HG03571 (cell line): Measurements from ENCODE around the gene CC2D1A.
"Not testable (repeated sequence)": the region's sequence is repeated elsewhere in the genome, so short reads cannot be mapped to it uniquely, and the experiment has no call there.

Source experiments
- ATAC-seq: cut with Tn5 transposase; IDR thresholded peaks from one replicate; pipeline ENCODE4 v1.9.1; 2021; ENCODE audit not compliant: unreplicated experiment

The CC2D1A gene

DNA sequence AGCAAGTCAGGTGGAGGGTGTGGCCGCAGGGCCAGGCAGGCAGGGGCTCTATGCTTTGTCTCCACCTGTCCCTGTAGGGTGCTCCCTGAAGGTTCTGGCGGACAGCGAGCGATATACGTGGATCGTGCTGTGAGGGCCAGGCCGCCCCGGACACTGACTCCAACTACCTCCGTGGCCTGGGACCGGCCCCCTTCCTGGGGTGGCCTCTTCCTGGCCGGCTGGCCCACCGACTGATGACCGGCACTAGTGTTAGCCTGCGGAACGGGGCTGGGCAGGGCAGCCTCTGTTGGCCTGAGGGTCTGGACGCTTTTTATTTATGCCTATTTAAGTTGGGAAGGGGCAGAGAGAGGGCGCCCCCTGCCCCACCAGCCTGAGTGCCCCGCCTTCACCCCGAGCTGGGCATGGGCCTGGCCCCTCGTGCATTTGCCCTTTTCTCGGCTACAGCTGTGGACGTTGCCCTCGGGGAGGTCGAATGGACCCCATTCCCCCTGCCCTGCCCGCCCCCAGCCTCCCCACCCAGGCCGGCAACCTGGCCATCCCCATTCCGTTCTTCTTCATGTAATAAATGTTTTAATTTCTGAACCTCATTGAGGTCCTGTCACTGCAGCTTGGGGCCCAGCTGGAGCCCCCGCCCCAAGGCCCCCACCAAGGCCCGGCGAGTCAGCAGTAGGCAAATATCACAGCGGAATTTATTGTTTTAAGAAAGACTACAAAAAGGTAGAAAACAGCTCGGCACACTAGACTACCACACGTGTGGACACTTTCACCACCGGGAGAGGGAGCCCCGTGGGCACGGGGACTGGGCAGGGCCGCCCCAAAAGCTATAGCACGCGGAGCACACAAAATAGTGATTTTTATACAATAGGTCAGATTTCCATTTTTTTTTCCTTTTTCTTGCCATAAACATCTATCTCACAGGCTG, 55.1 kb downstream of the CC2D1A start:
- ATAC-seq = no peak

DNA sequence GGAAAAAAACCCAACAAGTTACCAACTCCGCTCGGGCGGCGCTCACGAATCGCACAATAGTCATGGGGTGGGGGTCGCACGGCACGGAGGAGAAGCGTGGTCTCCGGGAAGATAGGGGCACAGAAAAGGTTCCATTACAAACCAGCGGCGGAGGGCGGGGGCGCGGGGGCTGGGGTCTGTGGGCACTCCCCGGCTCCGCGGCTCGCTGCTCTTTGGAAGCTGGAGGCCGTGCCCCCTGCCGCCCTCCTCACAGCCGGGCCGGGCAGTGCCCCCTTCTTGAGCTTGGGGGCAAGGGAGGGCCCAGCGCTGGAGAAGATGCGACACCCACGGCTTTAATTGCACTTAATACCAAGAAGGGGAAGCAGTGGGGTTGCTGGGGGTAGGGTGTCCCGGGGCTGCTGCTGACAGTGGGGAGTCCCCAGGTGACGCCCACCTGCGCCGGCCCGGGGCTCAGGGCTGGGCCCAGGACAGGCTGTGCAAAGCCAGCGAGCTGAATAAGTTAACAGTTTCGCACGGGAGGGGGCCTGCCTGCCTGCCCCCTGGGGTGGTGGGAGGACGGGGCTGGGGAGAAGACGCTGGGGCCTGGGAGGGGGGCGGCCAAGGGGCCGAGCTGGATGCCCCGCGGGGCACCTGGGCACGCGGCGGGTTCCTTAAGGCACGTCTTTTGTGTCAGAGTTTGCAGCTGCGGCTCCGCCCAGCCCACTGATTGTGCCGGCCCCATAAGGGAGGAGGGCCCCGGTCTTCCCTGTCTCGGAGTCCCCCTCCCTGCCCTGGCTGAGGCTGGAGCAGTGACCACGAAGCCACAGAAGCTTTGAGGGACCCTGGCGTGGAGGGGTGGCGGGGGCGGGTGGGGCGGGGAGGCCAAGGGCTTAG, 56.1 kb downstream of the CC2D1A start:
- no peak for ATAC-seq

DNA sequence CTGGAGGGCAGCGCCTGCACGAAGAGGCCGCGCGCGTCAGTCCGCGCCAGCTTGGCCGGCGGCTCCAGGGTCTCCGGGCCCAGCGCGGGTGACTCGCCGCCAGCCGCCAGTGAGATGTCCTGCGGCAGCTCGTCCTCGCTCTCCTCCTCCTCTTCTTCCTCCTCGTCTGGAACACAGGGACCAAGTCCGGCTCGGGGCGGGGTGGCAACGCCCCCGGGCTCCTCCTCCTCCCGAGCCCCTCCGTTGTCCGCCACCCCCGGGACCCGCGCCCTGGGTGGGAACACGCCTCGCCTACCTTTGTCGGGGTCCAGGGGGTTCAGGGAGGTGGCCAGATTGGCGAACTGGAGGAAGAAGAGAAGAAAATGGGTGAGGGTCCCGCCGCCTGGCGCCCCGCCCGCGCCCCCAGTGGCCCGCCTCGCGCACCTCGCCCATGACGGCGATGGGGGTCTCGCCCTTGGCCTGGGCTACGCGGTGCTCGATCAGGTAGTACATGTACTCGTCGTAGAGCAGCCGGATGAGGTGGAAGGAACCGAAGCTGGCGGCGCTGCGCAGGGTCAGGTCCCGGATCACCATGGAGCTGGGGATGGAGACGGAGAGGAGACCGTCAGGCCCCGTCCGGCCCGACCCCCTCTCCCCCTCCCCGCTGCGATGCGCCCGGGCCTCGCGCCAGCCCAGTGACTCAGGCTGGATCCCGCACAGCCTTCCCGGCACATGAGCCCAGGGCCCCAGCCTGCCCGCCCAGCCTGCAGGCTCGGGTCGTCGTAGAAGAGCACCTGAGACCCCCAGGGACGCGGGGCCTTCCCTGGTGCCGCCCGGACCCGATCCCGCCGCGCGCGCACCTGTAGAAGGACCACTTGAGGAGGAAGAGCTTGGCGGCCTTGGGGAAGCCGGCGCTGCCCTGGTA, 57.0 kb downstream of the CC2D1A start:
- ATAC-seq = no peak

DNA sequence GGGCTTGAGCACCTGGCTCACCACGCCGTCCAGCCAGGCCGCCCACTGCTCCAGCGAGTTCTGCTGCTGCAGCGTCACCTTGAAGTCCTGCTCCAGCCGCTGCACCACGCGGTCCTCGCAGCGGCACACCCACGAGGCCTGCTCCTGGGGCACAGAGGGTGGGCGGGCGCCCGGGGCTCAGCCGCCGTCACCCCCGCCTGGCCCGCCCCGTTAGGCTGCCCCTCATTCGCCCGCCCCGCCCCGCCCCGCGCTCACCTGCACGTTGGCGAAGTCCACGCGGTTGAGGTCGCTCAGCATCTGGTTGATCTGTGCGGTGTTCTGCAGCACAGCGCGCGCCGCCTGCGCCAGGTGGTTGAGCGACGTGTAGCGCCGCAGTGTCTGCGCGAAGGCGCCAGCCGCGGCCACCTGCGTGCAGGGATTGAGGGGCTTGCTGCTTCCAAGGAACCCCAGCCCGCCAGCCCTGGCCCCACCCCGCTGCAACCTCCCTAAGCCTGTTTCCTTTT, 57.7 kb downstream of the CC2D1A start:
- ATAC-seq = no peak

DNA sequence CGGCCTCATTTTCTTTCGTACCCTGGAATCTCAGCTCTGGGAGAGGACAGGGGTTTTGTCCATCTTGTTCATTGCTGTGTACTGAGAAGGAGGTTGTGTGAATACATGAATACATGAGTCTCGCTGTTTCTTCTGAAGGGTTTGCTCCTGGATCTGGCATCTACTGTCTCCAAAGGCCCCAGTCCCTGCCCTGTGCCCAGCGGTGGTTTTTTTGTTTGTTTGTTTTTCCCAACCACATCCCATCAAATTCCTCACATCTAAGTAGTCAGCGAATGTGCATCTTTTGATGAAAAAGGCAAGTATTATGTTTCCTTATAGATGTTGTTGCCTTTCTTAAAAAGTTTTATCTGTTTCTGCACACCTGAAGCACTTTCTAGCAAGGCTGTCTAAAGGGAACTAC, 58.8 kb downstream of the CC2D1A start:
- ATAC-seq = no peak

DNA sequence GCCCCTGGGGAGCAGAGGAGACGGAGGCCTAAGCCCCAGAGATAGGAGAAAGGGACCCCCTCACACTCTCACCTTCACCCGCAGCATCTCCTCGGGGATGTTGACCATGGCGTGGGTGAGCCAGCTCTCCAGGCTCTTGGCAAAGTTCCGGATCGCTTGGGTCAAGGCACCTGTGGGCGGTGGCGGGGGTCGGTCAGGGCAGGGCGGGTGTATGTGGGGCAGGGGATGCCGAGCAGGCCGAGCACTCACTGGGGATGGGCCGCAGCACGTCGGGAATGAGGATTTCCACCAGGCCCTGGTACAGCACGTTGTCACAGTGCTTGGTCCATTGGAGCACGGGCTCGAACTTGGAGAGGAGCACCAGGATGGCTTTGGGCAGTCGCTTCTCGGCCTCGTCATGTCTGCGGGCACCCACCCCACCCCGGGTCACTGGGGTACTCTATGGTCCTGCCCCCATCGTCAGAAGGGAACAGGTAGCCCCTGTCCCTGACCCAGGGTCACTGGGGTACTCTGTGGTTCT, 59.4 kb downstream of the CC2D1A start:
- no peak for ATAC-seq

DNA sequence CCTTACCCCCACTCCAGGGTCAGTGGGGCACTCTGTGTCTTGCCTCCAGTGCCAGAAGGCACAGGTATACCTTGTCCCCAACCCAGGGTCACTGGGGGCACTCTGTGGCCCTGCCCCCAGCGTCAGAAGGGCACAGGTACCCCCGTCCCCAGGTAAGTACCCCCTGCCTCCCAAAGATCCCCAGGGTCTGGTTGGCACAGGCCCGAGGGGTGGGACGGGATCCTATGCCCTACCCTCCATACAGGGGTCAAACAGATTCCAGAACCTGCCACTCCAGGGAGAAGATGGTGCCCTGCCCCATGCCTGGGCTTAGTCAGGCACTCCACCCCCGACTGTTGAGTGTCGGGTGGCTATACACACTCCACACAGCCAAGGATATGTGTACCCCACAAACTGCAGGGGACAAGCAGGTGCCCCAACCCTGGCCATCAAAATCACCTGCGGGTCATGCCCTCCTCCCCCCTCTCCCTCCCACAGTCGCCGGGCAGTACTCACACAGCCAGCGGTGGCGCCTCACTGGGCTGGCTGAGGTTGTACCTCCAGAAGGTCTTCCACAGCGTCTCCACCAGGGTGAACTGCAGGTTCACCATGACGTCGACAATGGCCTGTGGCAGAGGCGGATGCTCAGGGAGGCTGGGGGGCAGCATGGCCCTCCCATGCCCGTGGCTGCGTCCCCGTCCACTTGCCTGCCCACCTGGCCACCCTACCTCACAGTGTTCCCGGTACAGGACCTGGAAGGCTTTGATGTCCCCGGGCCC, 60.1 kb downstream of the CC2D1A start:
- ATAC-seq = no peak

DNA sequence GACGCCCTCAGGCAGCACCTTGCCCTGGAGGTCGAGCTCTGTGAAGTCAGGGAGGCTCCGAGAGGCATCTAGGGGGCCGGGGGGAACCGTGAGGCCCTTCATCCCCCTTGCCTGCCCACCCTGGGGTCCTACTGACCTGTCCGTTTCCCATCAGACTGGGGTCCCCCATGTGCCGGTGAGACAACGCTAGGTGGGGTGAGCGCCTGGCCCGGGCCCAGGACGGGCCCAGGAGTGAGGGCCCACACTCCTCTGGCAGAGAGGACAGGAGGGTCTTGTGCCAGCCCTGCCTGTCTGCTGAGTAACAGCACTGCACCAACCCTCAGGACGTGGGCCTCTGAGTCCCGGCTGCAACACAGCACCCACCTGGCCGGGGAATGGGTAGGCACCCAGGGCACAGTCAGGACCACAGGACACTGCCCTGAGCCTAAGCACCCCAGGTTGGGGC, 60.7 kb downstream of the CC2D1A start:
- no peak for ATAC-seq

DNA sequence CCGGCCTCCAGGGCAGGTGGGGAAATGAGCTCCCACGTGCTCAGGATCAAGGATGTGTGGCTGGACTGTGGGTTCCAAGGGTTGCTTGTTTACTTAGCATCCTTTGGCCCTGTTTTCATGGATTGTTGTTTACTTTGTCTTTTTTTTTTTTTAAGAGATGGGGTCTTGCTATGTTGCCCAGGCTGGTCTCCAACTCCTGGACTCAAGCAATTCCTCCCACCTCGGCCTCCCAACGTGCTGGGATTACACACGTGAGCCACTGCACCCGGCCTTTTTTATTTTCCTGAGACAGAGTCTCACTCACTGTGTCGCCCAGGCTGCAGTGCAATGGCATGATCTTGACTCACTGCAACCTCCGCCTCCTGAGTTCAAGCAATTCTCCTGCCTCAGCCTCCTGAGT, 61.2 kb downstream of the CC2D1A start:
- ATAC-seq = not testable (repeated sequence)

DNA sequence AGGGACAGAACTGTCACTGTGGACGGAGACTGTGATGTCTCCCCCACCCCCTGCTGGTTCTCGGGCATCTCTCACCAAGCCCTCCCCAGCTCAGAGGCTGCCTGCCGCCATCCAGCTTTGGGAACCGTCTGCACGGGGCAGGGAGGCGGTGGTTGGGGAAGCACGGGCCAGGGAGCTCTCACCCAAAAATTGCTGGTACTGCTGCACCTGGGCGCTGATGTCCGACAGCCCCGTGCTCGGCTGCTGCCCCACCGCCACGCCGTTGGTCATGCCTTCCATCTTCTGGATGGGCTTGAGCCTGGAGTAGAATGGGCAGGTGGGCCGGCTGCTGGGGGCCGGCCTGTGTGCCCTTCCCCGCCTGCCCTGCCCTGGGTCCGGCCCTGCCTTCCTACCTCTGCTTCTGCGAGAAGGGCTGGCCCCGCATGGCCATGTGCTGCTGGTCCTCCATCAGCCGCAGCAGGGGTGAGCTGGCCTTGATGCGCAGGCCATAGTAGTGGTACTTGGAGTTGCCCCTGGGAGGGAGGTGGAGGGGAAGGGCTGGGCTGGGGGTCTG, 62.5 kb downstream of the CC2D1A start:
- ATAC-seq = no peak

DNA sequence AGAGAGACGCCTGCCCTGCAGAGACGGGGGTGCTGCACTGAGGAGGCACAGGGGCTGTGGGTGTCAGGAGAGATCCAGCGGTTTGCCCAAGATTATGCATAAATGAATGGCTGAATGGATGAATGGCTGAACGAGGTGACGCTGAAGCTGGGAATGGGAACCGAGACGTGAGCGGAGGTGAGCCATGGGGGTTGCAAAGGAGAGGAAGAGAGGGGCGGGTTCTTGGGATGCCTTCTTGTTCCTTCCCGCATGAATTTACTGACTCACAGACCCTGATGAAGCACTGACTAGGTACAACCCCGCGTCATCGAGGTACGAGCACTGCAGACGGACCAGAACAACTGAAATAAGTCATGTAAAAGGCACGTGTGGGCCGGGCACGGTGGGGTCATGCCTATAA, 63.0 kb downstream of the CC2D1A start:
- ATAC-seq = no peak

DNA sequence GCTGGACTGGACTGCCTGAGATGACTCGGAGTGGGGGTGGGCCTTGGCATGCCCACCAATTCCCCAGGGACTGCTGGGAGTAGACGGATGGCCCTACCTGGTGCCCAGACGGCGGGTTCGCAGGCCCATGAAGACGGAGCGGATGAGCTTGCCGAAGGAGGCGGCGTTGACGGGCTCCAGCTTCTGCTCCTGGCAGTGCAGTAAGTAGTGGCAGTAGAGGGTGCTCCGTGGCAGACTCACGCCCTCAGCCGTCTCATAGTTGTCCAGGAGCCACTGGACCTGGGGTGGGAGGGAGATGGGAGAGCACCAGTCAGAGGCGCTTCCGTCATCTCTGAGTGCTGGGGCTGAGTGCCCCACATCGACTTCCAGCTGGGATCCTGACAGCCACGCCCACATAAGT, 63.9 kb downstream of the CC2D1A start:
- ATAC-seq = no peak

DNA sequence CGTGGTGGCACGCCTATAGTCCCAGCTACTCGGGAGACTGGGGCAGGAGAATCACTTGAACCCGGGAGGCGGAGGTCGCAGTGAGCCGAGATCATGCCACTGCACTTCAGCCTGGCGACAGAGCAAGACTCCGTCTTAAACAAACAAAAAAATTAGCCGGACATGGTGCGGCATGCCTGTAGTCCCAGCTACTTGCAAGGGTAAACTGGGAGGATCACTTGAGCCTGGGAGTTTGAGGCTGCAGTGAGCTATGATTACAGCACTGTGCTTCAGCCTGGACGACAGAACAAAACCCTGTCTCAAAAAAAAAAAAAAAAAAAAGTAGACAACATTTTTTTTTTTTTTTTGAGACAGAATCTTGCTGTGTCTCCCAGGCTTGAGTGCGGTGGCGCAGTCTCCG, 65.9 kb downstream of the CC2D1A start:
- ATAC-seq = not testable (repeated sequence)

DNA sequence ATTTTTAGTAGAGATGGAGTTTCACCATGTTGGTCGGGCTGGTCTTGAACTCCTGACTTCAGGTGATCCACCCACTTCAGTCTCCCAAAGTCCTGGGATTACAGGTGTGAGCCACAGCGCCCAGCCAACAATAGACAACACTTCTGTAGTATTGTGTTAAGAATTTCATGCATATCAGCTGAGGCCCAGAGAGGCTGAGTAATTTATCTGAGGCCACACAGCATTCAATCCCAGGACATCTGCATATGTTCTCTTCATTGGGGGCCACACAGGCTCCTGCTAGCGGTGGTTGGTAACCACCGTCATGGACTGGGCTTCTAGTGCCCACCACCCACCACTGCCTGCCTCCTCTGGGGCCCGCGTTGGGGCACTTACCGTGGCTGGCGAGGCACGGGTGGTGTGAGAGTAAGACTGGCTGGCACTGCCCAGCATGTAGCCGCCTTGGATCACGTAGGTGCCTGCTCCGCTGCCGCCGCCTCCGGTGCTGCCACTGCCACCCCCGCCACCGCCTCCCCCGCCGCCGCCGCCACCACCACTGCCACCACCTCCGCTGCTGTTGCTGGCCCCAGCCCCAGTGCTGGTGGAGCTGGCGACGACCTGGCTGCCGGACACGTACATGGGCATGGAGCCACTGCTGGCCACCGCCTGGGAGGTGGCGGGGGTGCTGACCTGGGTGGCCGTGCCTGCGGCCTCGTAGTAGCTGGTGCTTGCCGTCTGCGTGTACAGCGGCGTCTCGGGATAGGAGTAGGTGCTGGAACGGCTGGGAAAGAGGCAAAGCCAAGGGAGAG, 66.6 kb downstream of the CC2D1A start:
- ATAC-seq = no peak

DNA sequence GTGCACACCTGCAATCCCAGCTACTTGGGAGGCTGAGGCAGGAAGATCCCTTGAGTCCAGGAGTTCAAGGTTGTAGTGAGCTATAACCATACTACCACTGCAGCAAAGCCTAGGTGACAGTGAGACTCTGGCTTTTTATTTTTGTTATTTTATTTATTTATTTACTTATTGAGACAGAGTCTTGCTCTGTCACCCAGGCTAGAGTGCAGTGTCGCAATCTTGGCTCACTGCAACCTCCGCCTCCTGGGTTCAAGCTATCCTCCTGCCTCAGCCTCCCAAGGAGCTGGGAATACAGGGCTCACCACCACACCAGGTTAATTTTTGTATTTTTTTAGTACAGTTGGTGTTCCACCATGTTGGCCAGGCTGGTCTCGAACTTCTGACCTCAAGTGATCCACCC, 67.5 kb downstream of the CC2D1A start:
- ATAC-seq = not testable (repeated sequence)

DNA sequence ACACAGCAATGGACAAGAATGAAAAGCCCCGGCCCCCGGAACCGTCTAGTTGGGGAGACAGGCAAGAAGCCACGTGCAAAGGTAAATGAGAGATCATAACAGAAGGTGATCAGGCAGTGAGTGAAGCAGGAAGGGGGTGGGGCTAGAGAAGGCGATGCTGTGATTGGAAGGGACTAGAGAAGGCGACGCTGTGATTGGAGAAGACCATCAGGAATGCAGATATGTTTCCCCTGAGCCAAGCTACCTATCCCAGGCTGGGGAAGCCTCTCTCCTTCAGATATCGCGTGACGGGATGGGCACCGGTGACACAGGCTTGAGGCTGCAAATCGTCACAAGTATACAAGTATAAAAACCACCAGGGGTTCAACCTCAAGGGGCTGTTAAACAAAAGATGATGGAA, 68.1 kb downstream of the CC2D1A start:
- ATAC-seq = no peak

DNA sequence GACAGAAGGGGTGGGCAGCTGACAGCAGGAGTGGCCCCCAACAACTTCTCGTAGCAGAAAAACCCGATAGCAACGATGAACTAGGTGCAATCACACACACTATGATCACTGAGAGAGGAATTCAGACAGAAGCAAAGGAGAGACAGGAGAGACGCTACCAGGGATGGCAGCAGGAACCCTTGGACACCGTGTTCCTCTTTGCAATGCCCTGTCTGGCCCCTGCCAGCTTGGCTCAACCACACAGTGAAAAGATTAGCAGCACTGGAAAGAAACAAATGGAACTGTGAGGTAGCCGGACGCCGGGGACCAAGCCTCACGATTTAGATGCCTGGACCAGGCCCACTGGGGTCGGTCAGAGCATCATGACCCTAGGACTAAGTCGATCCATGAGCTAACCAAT, 69.9 kb downstream of the CC2D1A start:
- ATAC-seq = no peak

DNA sequence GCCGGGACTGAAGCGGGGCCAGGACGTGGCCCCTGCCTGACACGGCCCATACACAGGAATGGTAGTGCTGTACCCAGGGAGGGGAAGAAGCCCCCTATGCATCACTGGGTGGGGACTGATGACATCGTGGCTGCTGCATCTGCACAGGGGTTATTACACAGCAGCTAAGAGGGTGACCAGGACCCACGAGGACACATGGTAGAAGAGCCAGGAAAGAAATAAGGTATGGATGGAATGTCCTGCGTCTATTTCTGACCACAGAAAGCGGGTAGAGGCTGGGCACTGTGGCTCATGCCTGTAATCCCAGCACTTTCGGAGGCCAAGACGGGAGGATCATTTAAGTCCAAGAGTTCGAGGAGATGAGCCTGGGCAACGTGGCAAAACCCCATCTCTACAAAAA, 70.4 kb downstream of the CC2D1A start:
- no peak for ATAC-seq

DNA sequence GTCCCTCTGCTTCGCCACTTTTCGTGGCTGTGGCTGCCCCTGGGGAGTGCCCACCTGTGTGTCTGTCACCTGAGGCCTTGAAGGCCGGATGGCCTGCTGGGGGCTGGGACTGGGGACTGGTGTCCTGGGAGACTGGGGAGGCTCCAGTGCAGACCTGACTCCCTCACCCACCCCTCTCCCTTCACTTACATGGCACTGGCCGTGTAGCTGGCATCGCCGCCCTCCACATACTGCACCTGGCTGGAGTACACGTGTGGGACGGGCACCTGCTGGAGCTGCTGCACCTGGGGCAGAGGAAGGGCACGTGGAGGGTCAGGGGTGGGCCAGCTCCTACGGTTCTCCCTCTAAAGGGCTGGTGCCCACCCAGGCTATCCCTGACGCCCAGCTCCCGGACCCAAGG, 71.8 kb downstream of the CC2D1A start:
- ATAC-seq = no peak
